Measurements from ENCODE around the gene RIMS3. TPM values are rescaled to one million over a fixed set of nuclear protein-coding genes. Genes with fewer than 3 reads are reported as not detected.

The RIMS3 gene
- polyA plus RNA-seq, 1 donor from 2014 or later = 31.6 TPM

- Histone ChIP-seq H2AFZ (ENCODE audit: low read depth, low read length) (no peak overlapping the region), H3F3A (ENCODE audit: insufficient read depth, low read length, poor library complexity, severe bottlenecking) (no peaks in the 10 kb centered on the region), H4K20me1 (ENCODE audit: insufficient read depth) (no peaks in the 10 kb centered on the region), H3K27ac (ENCODE audit: low read length) (no peak overlapping the region), H3K9me3 (ENCODE audit: low read length) (no peaks in the 10 kb centered on the region), H3K79me2 (replicated peaks; ENCODE audit: insufficient read depth, low read length) (no peaks in the 10 kb centered on the region), H3K9ac (ENCODE audit: low read length) (no peak overlapping the region), H3K27me3 (ENCODE audit: insufficient read depth, low read depth, low read length) (no peaks in the 10 kb centered on the region), H3K36me3 (ENCODE audit: insufficient read depth, low read length) (no peaks in the 10 kb centered on the region), H3K4me2 (ENCODE audit: low read length) (no peak overlapping the region), H3K9me2 (ENCODE audit: insufficient read depth, low read length) (no peaks in the 10 kb centered on the region), H3K4me3 (ENCODE audit: low read length) (no peak overlapping the region)
- no peak for TF ChIP-seq EP300 (conservative IDR thresholded peaks at IDR 0.05; ENCODE audit: poor library complexity, severe bottlenecking)
- TF ChIP-seq TAF1 (IDR thresholded peaks at IDR 0.05; ENCODE audit: low read depth) = no peak
- no peak for TF ChIP-seq SMC3 (conservative IDR thresholded peaks at IDR 0.05; ENCODE audit: poor library complexity)
- TF ChIP-seq POLR2AphosphoS5 (IDR thresholded peaks at IDR 0.05) = no peak
- TF ChIP-seq CTCF (IDR thresholded peaks at IDR 0.05; ENCODE audit: poor library complexity, severe bottlenecking) = no peak
- TF ChIP-seq REST (IDR thresholded peaks at IDR 0.05; ENCODE audit: borderline replicate concordance) = no peak
- no peak for TF ChIP-seq MXI1 (conservative IDR thresholded peaks at IDR 0.05; ENCODE audit: poor library complexity, severe bottlenecking)
- no peak for TF ChIP-seq RAD21 (conservative IDR thresholded peaks at IDR 0.05)
- TF ChIP-seq EZH2 (IDR thresholded peaks at IDR 0.05; ENCODE audit: borderline replicate concordance, insufficient read depth, low read length, poor library complexity, severe bottlenecking) = no peak
Observed at GRCh38 chr1:40662151-40662550, 3.3 kb downstream of the RIMS3 start.

- TF ChIP-seq POLR2AphosphoS5 (IDR thresholded peaks at IDR 0.05) (no peak), REST (IDR thresholded peaks at IDR 0.05; ENCODE audit: borderline replicate concordance) (no peak), EP300 (conservative IDR thresholded peaks at IDR 0.05; ENCODE audit: poor library complexity, severe bottlenecking) (no peak), RAD21 (conservative IDR thresholded peaks at IDR 0.05) (no peak), SMC3 (conservative IDR thresholded peaks at IDR 0.05; ENCODE audit: poor library complexity) (no peak), EZH2 (IDR thresholded peaks at IDR 0.05; ENCODE audit: borderline replicate concordance, insufficient read depth, low read length, poor library complexity, severe bottlenecking) (no peak), MXI1 (conservative IDR thresholded peaks at IDR 0.05; ENCODE audit: poor library complexity, severe bottlenecking) (no peak), TAF1 (IDR thresholded peaks at IDR 0.05; ENCODE audit: low read depth) (no peak), CTCF (IDR thresholded peaks at IDR 0.05; ENCODE audit: poor library complexity, severe bottlenecking) (no peak)
- Histone ChIP-seq H3K4me3 (ENCODE audit: low read length) (no peak overlapping the region), H3K36me3 (ENCODE audit: insufficient read depth, low read length) (no peaks in the 10 kb centered on the region), H3K9me3 (ENCODE audit: low read length) (no peaks in the 10 kb centered on the region), H3K79me2 (replicated peaks; ENCODE audit: insufficient read depth, low read length) (no peaks in the 10 kb centered on the region), H3K9me2 (ENCODE audit: insufficient read depth, low read length) (no peaks in the 10 kb centered on the region), H3K27me3 (ENCODE audit: insufficient read depth, low read depth, low read length) (no peaks in the 10 kb centered on the region), H3K4me2 (ENCODE audit: low read length) (no peak overlapping the region), H3F3A (ENCODE audit: insufficient read depth, low read length, poor library complexity, severe bottlenecking) (no peaks in the 10 kb centered on the region), H2AFZ (ENCODE audit: low read depth, low read length) (no peak overlapping the region), H3K9ac (ENCODE audit: low read length) (no peak overlapping the region), H4K20me1 (ENCODE audit: insufficient read depth) (no peaks in the 10 kb centered on the region), H3K27ac (ENCODE audit: low read length) (no peak overlapping the region)
Observed at GRCh38 chr1:40661678-40662077, 3.8 kb downstream of the RIMS3 start.

Measured in neural cell (in vitro differentiated cells).